WTC11 (cell line): Measurements from ENCODE around the gene SEMA4A. TPM values are rescaled to one million over a fixed set of nuclear protein-coding genes. Genes with fewer than 3 reads are reported as not detected.
A peak's percentile ranks its signal among the peaks of the same experiment; 100 is the strongest.

Experiments
- ATAC-seq: fragments of 200-7000 bp; cut with Tn5 transposase; 2 replicates; pipeline ENCODE4 v1.10.0; 2021; ENCODE audit warnings: mild to moderate bottlenecking, moderate library complexity
- CTCF ChIA-PET: fragments of 300-600 bp; sonication (Branson Sonifier 250); formaldehyde crosslinking; loops from one replicate; lab custom pipeline; 2021; ENCODE audit warnings: antibody characterized with exemption; lab: Charles Lee
- POLR2A ChIA-PET: fragments of 350-600 bp; sonication (Branson Sonifier 250); formaldehyde crosslinking; loops from one replicate; lab custom pipeline; 2021; ENCODE audit warnings: antibody characterized with exemption; lab: Charles Lee
- DNase-seq: peaks from one replicate; pipeline ENCODE4 v3.0.0; 2021; ENCODE audit warnings: low spot score
- H3K27ac Mint-ChIP-seq: 2 replicates; pipeline ENCODE4 v1.8.0; 2021; ENCODE audit warnings: mixed read lengths
- H3K27me3 Mint-ChIP-seq: 2 replicates; pipeline ENCODE4 v1.8.0; 2021; ENCODE audit warnings: low read depth, mild to moderate bottlenecking, moderate library complexity, mixed read lengths
- H3K36me3 Mint-ChIP-seq: 2 replicates; pipeline ENCODE4 v1.8.0; 2021; ENCODE audit warnings: mixed read lengths
- H3K4me1 Mint-ChIP-seq: 2 replicates; pipeline ENCODE4 v1.8.0; 2022; ENCODE audit warnings: mixed read lengths
- H3K4me3 Mint-ChIP-seq: 2 replicates; pipeline ENCODE4 v1.8.0; 2021; ENCODE audit warnings: mild to moderate bottlenecking, moderate library complexity, mixed read lengths
- H3K9me3 Mint-ChIP-seq: 2 replicates; pipeline ENCODE4 v1.8.0; 2021; ENCODE audit warnings: mixed read lengths
- ATF3 ChIP-seq: sonication (generic); formaldehyde crosslinking; conservative IDR thresholded peaks from 2 replicates; pipeline ENCODE4 v1.8.1; 2022; ENCODE audit warnings: mild to moderate bottlenecking, missing genetic modification reagents
- CREB1 ChIP-seq: sonication (generic); formaldehyde crosslinking; IDR thresholded peaks from 2 replicates; pipeline ENCODE4 v1.8.0; 2023; ENCODE audit warnings: mild to moderate bottlenecking, missing genetic modification reagents
- CREM ChIP-seq: sonication (generic); formaldehyde crosslinking; IDR thresholded peaks from 2 replicates; pipeline ENCODE4 v1.8.1; 2022; ENCODE audit warnings: mild to moderate bottlenecking, missing genetic modification reagents, moderate library complexity
- CTCF ChIP-seq: fragments of 200-600 bp; IDR thresholded peaks from 2 replicates; pipeline ENCODE4 v1.8.0; 2022; ENCODE audit warnings: antibody characterized with exemption
- E2F5 ChIP-seq: sonication (generic); formaldehyde crosslinking; IDR thresholded peaks from 2 replicates; pipeline ENCODE4 v1.8.1; 2022; ENCODE audit warnings: mild to moderate bottlenecking, moderate library complexity, missing genetic modification reagents
- ETV6 ChIP-seq: sonication (generic); formaldehyde crosslinking; IDR thresholded peaks from 2 replicates; pipeline ENCODE4 v1.8.1; 2022; ENCODE audit warnings: mild to moderate bottlenecking, missing genetic modification reagents
- FOXP4 ChIP-seq: sonication (generic); formaldehyde crosslinking; IDR thresholded peaks from 2 replicates; pipeline ENCODE4 v1.8.0; 2022; ENCODE audit warnings: mild to moderate bottlenecking, missing genetic modification reagents
- GABPB1 ChIP-seq: sonication (generic); formaldehyde crosslinking; IDR thresholded peaks from 2 replicates; pipeline ENCODE4 v1.8.1; 2023; ENCODE audit warnings: mild to moderate bottlenecking, missing genetic modification reagents
- GRHL2 ChIP-seq: fragments of 250-450 bp; sonication (Bioruptor Pico); IDR thresholded peaks from 2 replicates; pipeline ENCODE4 v1.8.0; 2022; ENCODE audit warnings: mild to moderate bottlenecking, moderate library complexity; ENCODE audit not compliant: insufficient replicate concordance, severe bottlenecking
- GTF2I ChIP-seq: fragments of 250-450 bp; sonication (Bioruptor Pico); conservative IDR thresholded peaks from 2 replicates; pipeline ENCODE4 v1.4.0; 2021; ENCODE audit warnings: mild to moderate bottlenecking
- HMGA2 ChIP-seq: fragments of 250-450 bp; sonication (Bioruptor Pico); IDR thresholded peaks from 2 replicates; pipeline ENCODE4 v1.4.0; 2021; ENCODE audit warnings: mild to moderate bottlenecking, moderate library complexity
- JUN ChIP-seq: sonication (generic); formaldehyde crosslinking; IDR thresholded peaks from 2 replicates; pipeline ENCODE4 v1.8.0; 2023; ENCODE audit warnings: mild to moderate bottlenecking, missing genetic modification reagents
- MXD4 ChIP-seq: fragments of 250-450 bp; sonication (Bioruptor Pico); IDR thresholded peaks from 2 replicates; pipeline ENCODE4 v1.8.0; 2021; ENCODE audit warnings: mild to moderate bottlenecking, moderate library complexity, borderline replicate concordance
- NFE2L1 ChIP-seq: sonication (generic); formaldehyde crosslinking; IDR thresholded peaks from 2 replicates; pipeline ENCODE4 v1.8.1; 2023; ENCODE audit warnings: missing genetic modification reagents
- OVOL2 ChIP-seq: fragments of 250-450 bp; sonication (Bioruptor Pico); IDR thresholded peaks from 2 replicates; pipeline ENCODE4 v1.9.0; 2021; ENCODE audit warnings: mild to moderate bottlenecking, borderline replicate concordance
- PRDM15 ChIP-seq: sonication (generic); formaldehyde crosslinking; IDR thresholded peaks from 2 replicates; pipeline ENCODE4 v1.8.0; 2022; ENCODE audit warnings: missing genetic modification reagents
- TEAD1 ChIP-seq: sonication (generic); formaldehyde crosslinking; IDR thresholded peaks from 2 replicates; pipeline ENCODE4 v1.8.0; 2022; ENCODE audit warnings: mild to moderate bottlenecking, missing genetic modification reagents
- USF2 ChIP-seq: sonication (generic); formaldehyde crosslinking; IDR thresholded peaks from 2 replicates; pipeline ENCODE4 v1.8.1; 2023; ENCODE audit warnings: mild to moderate bottlenecking, missing genetic modification reagents, moderate library complexity
- ZBTB43 ChIP-seq: sonication (generic); formaldehyde crosslinking; IDR thresholded peaks from 2 replicates; pipeline ENCODE4 v1.8.1; 2023; ENCODE audit warnings: mild to moderate bottlenecking, missing genetic modification reagents
- ZNF396 ChIP-seq: fragments of 250-450 bp; sonication (Bioruptor Pico); IDR thresholded peaks from 2 replicates; pipeline ENCODE4 v1.8.0; 2021; ENCODE audit warnings: mild to moderate bottlenecking, moderate library complexity, borderline replicate concordance
- ZNF416 ChIP-seq: fragments of 250-450 bp; sonication (Bioruptor Pico); IDR thresholded peaks from 2 replicates; pipeline ENCODE4 v1.9.0; 2021; ENCODE audit warnings: mild to moderate bottlenecking, inconsistent platforms
- total RNA-seq: library from RNA; stranded (reverse); gene quantifications from 3 replicates; pipeline ENCODE4 v1.2.3, GENCODE V29; 2021

SEMA4A gene
- total RNA-seq, 1 experiment from 2014 or later, result 12.4 TPM

GRCh38 chr1:156113282-156113950 lies 40.0 kb upstream of the SEMA4A start:
- H3K27ac Mint-ChIP-seq, result no peak overlapping the region
- no peak for DNase-seq
- H3K36me3 Mint-ChIP-seq, result no peaks in the 10 kb centered on the region
- ChIA-PET CTCF (interaction anchor here (0.6 to 28.0 kb wide), 9 partner anchors 10 to 779 kb away, joined by 3 to 1176 read pairs (median 9); partner anchors contain the start of genes MEX3A and PMF1), POLR2A (interaction anchor here (0.7 to 2.4 kb wide), 4 partner anchors 10 to 30 kb away, joined by 3 to 12 read pairs (median 6); partner anchors contain the start of gene MEX3A)
- H3K9me3 Mint-ChIP-seq, result no peaks in the 10 kb centered on the region
- TF ChIP-seq ETV6 (CRISPR knock-in tag) (no peak), MXD4 (CRISPR knock-in tag) (no peak), HMGA2 (CRISPR knock-in tag) (no peak), OVOL2 (CRISPR knock-in tag) (no peak), PRDM15 (CRISPR knock-in tag) (no peak), ATF3 (CRISPR knock-in tag) (no peak), CTCF (no peak), FOXP4 (CRISPR knock-in tag) (no peak), ZNF416 (CRISPR knock-in tag) (no peak), CREB1 (no peak), JUN (no peak), GRHL2 (CRISPR knock-in tag) (no peak), ZNF396 (CRISPR knock-in tag) (no peak), GTF2I (CRISPR knock-in tag) (no peak), CREM (CRISPR knock-in tag) (no peak)
- TF ChIP-seq, all 79 proteins: peak for 0
- no peak for ATAC-seq
- peaks cover 18% of the 10 kb centered on the region for H3K27me3 Mint-ChIP-seq
- H3K4me3 Mint-ChIP-seq, result peak overlapping the region; percentile 93
- H3K4me1 Mint-ChIP-seq, result peaks cover 31% of the 10 kb centered on the region

GRCh38 chr1:156114101-156114918 lies 39.1 kb upstream of the SEMA4A start, which contains the start of gene LMNA:
Gene LMNA, plus strand, starts transcription at chr1:156114711. Its CDS starts 208 bp downstream, at chr1:156114919.
- H3K9me3 Mint-ChIP-seq, result no peaks in the 10 kb centered on the region
- ChIA-PET POLR2A (interaction anchor here (1.7 to 2.4 kb wide), 6 partner anchors 8 to 31 kb away, joined by 5 to 12 read pairs (median 10); partner anchors contain the start of gene MEX3A), CTCF (interaction anchor here (0.6 to 28.0 kb wide), 9 partner anchors 9 to 778 kb away, joined by 3 to 1176 read pairs (median 9); partner anchors contain the start of genes ARHGEF2, MEX3A and PMF1)
- no peak within 1 kb of the TSS for H3K27ac Mint-ChIP-seq
- DNase-seq, result peak; percentile 80
- H3K4me1 Mint-ChIP-seq, result peaks cover 34% of the 10 kb centered on the region
- peak; percentile 91 for ATAC-seq
- H3K4me3 Mint-ChIP-seq, result peak within 1 kb of the TSS; percentile 93
- H3K27me3 Mint-ChIP-seq, result peaks cover 18% of the 10 kb centered on the region
- no peaks in the 10 kb centered on the region for H3K36me3 Mint-ChIP-seq
- TF ChIP-seq GABPB1 (no peak), TEAD1 (peak; percentile 41; the same call in 1 of the 2 replicates), E2F5 (CRISPR knock-in tag) (peak; percentile 69), USF2 (CRISPR knock-in tag) (no peak), ZBTB43 (CRISPR knock-in tag) (no peak), NFE2L1 (0 out of 2 replicates have a peak, but pooled peaks have one; percentile 35)
